ENCODE data around the gene WFDC1. TPM values are rescaled to one million over a fixed set of nuclear protein-coding genes. Genes with fewer than 3 reads are reported as not detected.

The WFDC1 gene
- total and polyA plus RNA-seq, 2 donors (not counting 3 experiments of a cell fraction or from before 2014, with no cell fraction given), result not detected

GRCh38 chr16:84298376-84298899, 3.8 kb downstream of the WFDC1 start:
- peaks cover 2% of the 10 kb centered on the region for H3K4me1 ChIP-seq (ENCODE audit: control insufficient read depth, extremely low read depth, insufficient read depth, low read length)
- POLR2A ChIA-PET, result no interaction called here
- TF ChIP-seq GATA2 (IDR thresholded peaks at IDR 0.05; ENCODE audit: insufficient read depth, insufficient read length, low read depth, low read length) (no peak), FOS (IDR thresholded peaks at IDR 0.05; ENCODE audit: borderline replicate concordance, insufficient read depth, low read length) (no peak), MYC (IDR thresholded peaks at IDR 0.05; ENCODE audit: low read depth, low read length) (no peak), JUN (IDR thresholded peaks at IDR 0.05; ENCODE audit: borderline replicate concordance, insufficient read depth, insufficient read length, low read depth) (no peak), POLR2A (IDR thresholded peaks at IDR 0.05; ENCODE audit: low read depth, low read length) (no peak), POLR2AphosphoS5 (IDR thresholded peaks at IDR 0.05; ENCODE audit: insufficient read depth, low read depth, low read length) (no peak), EZH2 (IDR thresholded peaks at IDR 0.05; ENCODE audit: borderline replicate concordance, low read depth, low read length, severe bottlenecking) (no peak)
- TF ChIP-seq, protein P1, sequence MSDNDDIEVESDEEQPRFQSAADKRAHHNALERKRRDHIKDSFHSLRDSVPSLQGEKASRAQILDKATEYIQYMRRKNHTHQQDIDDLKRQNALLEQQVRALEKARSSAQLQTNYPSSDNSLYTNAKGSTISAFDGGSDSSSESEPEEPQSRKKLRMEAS (IDR thresholded peaks at IDR 0.05; ENCODE audit: insufficient read depth, insufficient read length), result no peak
- TF ChIP-seq, protein P2, sequence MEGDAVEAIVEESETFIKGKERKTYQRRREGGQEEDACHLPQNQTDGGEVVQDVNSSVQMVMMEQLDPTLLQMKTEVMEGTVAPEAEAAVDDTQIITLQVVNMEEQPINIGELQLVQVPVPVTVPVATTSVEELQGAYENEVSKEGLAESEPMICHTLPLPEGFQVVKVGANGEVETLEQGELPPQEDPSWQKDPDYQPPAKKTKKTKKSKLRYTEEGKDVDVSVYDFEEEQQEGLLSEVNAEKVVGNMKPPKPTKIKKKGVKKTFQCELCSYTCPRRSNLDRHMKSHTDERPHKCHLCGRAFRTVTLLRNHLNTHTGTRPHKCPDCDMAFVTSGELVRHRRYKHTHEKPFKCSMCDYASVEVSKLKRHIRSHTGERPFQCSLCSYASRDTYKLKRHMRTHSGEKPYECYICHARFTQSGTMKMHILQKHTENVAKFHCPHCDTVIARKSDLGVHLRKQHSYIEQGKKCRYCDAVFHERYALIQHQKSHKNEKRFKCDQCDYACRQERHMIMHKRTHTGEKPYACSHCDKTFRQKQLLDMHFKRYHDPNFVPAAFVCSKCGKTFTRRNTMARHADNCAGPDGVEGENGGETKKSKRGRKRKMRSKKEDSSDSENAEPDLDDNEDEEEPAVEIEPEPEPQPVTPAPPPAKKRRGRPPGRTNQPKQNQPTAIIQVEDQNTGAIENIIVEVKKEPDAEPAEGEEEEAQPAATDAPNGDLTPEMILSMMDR (IDR thresholded peaks at IDR 0.05; ENCODE audit: extremely low read depth in 1 of 2, insufficient read depth in 1 of 2, low read depth in 1 of 2, low read length in 2 of 2), result no peak
- intact Hi-C loops (cut with micrococcal nuclease), result no loop called here
- CTCF ChIA-PET, result no interaction called here
- no peaks in the 10 kb centered on the region for H3K79me2 ChIP-seq (ENCODE audit: control insufficient read depth, insufficient read depth, low read length)
- H3K27ac ChIP-seq (ENCODE audit: insufficient read depth, low read depth, low read length), result no peak overlapping the region
- H3K36me3 ChIP-seq (ENCODE audit: control insufficient read depth in 2 of 2, extremely low read depth in 1 of 2, insufficient read depth in 2 of 2, low read length in 2 of 2), result no peaks in the 10 kb centered on the region
- no peaks in the 10 kb centered on the region for H3K9me1 ChIP-seq (replicated peaks; ENCODE audit: control insufficient read depth, extremely low read depth, insufficient read depth, low read length)
- BruUV-seq (replicated peaks), result no TSS peak
- H2AFZ ChIP-seq (ENCODE audit: low read depth, low read length), result no peak overlapping the region
- peaks cover 32 to 35% of the 10 kb centered on the region in 2 experiments for H3K27me3 ChIP-seq (ENCODE audit: control insufficient read depth in 2 of 2, insufficient read depth in 2 of 2, low read length in 2 of 2)
- no peak for FAIRE-seq
- no peak for DNase-seq (ENCODE audit: low read depth, low spot score)
- H3K9me3 ChIP-seq (replicated peaks; ENCODE audit: control insufficient read depth, insufficient read depth, low read length), result no peaks in the 10 kb centered on the region
- H3K9ac ChIP-seq (replicated peaks; ENCODE audit: extremely low read depth, insufficient read depth, low read length), result no peak overlapping the region
- H3K4me2 ChIP-seq (ENCODE audit: insufficient read depth, low read length), result no peak overlapping the region
- no peaks in the 10 kb centered on the region for H4K20me1 ChIP-seq (replicated peaks; ENCODE audit: control insufficient read depth, extremely low read depth, insufficient read depth, low read length)
- dilution Hi-C loops (cut with MboI; ENCODE audit: extremely low pct_ligation_motif_present, low sequenced_read_pairs), result no loop called here
- no peak overlapping the region for H3K4me3 ChIP-seq (replicated peaks in 1 of 3; ENCODE audit: insufficient read depth in 1 of 3, low read depth in 1 of 3, low read length in 3 of 3)
